Chondrocyte (in vitro differentiated cells): ENCODE data around the gene CNNM4. TPM values are rescaled to one million over a fixed set of nuclear protein-coding genes. Genes with fewer than 3 reads are reported as not detected.
"Not testable (repeated sequence)": the region's sequence is repeated elsewhere in the genome, so short reads cannot be mapped to it uniquely, and the experiment has no call there.

Source experiments
- DNase-seq: peaks from one replicate; pipeline ENCODE4 v3.0.0; 2021; ENCODE audit warnings: mixed read lengths, low spot score
- H3K27ac Mint-ChIP-seq: one replicate; pipeline ENCODE4 v1.8.0; 2021; ENCODE audit warnings: mild to moderate bottlenecking, moderate library complexity, mixed read lengths; ENCODE audit not compliant: unreplicated experiment
- H3K27me3 Mint-ChIP-seq: 2 replicates; pipeline ENCODE4 v1.8.0; 2021; ENCODE audit warnings: low read depth, mixed read lengths
- H3K36me3 Mint-ChIP-seq: 2 replicates; pipeline ENCODE4 v1.8.0; 2021; ENCODE audit warnings: low read depth, mixed read lengths
- H3K4me1 Mint-ChIP-seq: 2 replicates; pipeline ENCODE4 v1.8.0; 2021; ENCODE audit warnings: low read depth, mild to moderate bottlenecking, mixed read lengths
- H3K4me3 Mint-ChIP-seq: one replicate; pipeline ENCODE4 v1.8.0; 2021; ENCODE audit warnings: mild to moderate bottlenecking, moderate library complexity, mixed read lengths; ENCODE audit not compliant: unreplicated experiment
- H3K9me3 Mint-ChIP-seq: 2 replicates; pipeline ENCODE4 v1.8.0; 2021; ENCODE audit warnings: low read depth, mixed read lengths
- CTCF ChIP-seq: fragments of 200-600 bp; sonication (generic); IDR thresholded peaks from 2 replicates; pipeline ENCODE4 v1.5.0; 2021; ENCODE audit warnings: antibody characterized with exemption, mild to moderate bottlenecking, moderate library complexity
- total RNA-seq: library from RNA; stranded (reverse); gene quantifications from 3 replicates; pipeline ENCODE4 v1.2.1, GENCODE V29; 2021

Gene CNNM4
- total RNA-seq, 1 donor from 2014 or later = 7.6 TPM

GRCh38 chr2:96787411-96787810, 26.7 kb downstream of the CNNM4 start:
- no peaks in the 10 kb centered on the region for H3K36me3 Mint-ChIP-seq
- H3K4me3 Mint-ChIP-seq = no peak overlapping the region
- no peaks in the 10 kb centered on the region for H3K27me3 Mint-ChIP-seq
- TF ChIP-seq CTCF = no peak
- peaks cover 32% of the 10 kb centered on the region for H3K4me1 Mint-ChIP-seq
- no peaks in the 10 kb centered on the region for H3K9me3 Mint-ChIP-seq
- no peak for DNase-seq
- peak overlapping the region; percentile 79 for H3K27ac Mint-ChIP-seq

- H3K9me3 Mint-ChIP-seq = no peaks in the 10 kb centered on the region
- peaks cover 28% of the 10 kb centered on the region for H3K4me1 Mint-ChIP-seq
- no peak overlapping the region for H3K4me3 Mint-ChIP-seq
- H3K27ac Mint-ChIP-seq = peak overlapping the region; percentile 76
- no peaks in the 10 kb centered on the region for H3K27me3 Mint-ChIP-seq
- no peak for TF ChIP-seq CTCF
- DNase-seq = no peak
- no peaks in the 10 kb centered on the region for H3K36me3 Mint-ChIP-seq
Observed at GRCh38 chr2:96788442-96789244, 27.9 kb downstream of the CNNM4 start.

GRCh38 chr2:96789245-96789617, 28.5 kb downstream of the CNNM4 start:
- Mint-ChIP-seq H3K4me3 (no peak overlapping the region), H3K27me3 (no peaks in the 10 kb centered on the region), H3K36me3 (no peaks in the 10 kb centered on the region), H3K4me1 (peaks cover 27% of the 10 kb centered on the region), H3K27ac (no peak overlapping the region), H3K9me3 (no peaks in the 10 kb centered on the region)
- DNase-seq = no peak
- no peak for TF ChIP-seq CTCF

GRCh38 chr2:96792772-96793749, 32.4 kb downstream of the CNNM4 start:
- Mint-ChIP-seq H3K4me1 (peaks cover 12% of the 10 kb centered on the region), H3K27ac (no peak overlapping the region), H3K36me3 (no peaks in the 10 kb centered on the region), H3K9me3 (no peaks in the 10 kb centered on the region), H3K27me3 (no peaks in the 10 kb centered on the region), H3K4me3 (no peak overlapping the region)
- TF ChIP-seq CTCF = no peak
- peak; percentile 87 for DNase-seq

DNA sequence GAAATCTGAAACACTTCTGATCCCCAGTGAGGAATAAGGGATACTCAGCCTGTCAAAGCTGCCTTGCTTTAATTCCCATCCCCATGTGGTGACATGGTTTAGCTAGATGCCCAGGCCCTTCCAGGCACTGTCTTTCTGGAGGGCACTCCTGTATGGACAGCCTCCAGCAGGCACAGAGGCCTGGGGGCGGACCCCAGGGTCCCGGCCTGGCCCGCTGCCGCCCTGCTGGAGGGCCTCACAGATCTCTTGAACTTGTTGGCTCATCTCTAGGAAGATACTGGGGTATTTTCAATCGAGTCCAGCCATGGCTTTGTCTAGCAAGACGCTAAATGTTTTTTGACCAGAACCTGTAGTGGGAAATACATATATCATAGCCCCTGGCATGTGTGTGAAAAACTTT, 34.4 kb downstream of the CNNM4 start:
- H3K9me3 Mint-ChIP-seq = no peaks in the 10 kb centered on the region
- no peaks in the 10 kb centered on the region for H3K36me3 Mint-ChIP-seq
- H3K27me3 Mint-ChIP-seq = no peaks in the 10 kb centered on the region
- no peak for TF ChIP-seq CTCF
- no peak overlapping the region for H3K27ac Mint-ChIP-seq
- peak; percentile 41 for DNase-seq
- H3K4me1 Mint-ChIP-seq = no peaks in the 10 kb centered on the region
- H3K4me3 Mint-ChIP-seq = no peak overlapping the region

DNA sequence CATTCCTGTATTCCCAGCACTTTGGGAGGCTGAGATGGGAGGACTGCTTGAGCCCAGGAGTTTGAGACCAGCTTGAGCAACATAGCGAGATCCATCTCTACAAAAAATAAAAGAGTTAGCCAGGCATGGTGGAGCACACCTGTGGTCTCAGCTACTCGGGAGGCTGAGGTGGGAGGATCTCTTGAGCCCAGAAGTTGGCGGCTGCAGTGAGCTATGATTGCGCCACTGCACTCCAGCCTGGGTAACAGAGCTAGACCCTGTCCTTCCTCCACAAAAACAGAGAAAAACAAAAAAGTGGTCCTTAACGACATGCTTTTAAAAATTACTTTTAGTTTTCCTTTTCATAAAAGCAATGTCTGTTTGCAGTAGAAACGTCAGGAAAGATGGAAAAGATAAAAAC, 35.8 kb downstream of the CNNM4 start:
- not testable (repeated sequence) for H3K27ac Mint-ChIP-seq, H3K4me1 Mint-ChIP-seq, H3K27me3 Mint-ChIP-seq, H3K9me3 Mint-ChIP-seq, H3K36me3 Mint-ChIP-seq, H3K4me3 Mint-ChIP-seq, DNase-seq
